GM12891 (cell line): Measurements from ENCODE around the gene GPR32.

Source experiments
- DNase-seq: peaks from one replicate; pipeline ENCODE4 v3.0.0; 2011; ENCODE audit warnings: low spot score; ENCODE audit not compliant: insufficient read length
- FAIRE-seq: peaks from 2 replicates; lab custom pipeline; 2011; peaks lifted over from hg19 to GRCh38; lab: Jason Lieb, UNC
- PAX5 ChIP-seq: IDR thresholded peaks from 2 replicates; pipeline ENCODE4 v1.6.1; 2011; ENCODE audit warnings: low read length, moderate library complexity, mild to moderate bottlenecking; ENCODE audit not compliant: insufficient read depth, severe bottlenecking
- POLR2A ChIP-seq: IDR thresholded peaks from 2 replicates; pipeline ENCODE4 v1.6.1; 2011; ENCODE audit warnings: low read depth, low read length, control low read depth
- POLR2AphosphoS5 ChIP-seq: IDR thresholded peaks from 2 replicates; pipeline ENCODE4 v1.6.1; 2011; ENCODE audit warnings: low read depth, low read length, control low read depth
- POU2F2 ChIP-seq: IDR thresholded peaks from 2 replicates; pipeline ENCODE4 v1.6.1; 2011; ENCODE audit warnings: low read depth, mild to moderate bottlenecking, control low read depth, low read length, moderate library complexity
- SPI1 ChIP-seq: IDR thresholded peaks from 2 replicates; pipeline ENCODE4 v1.6.1; 2011; ENCODE audit warnings: low read depth, low read length, control low read depth
- TAF1 ChIP-seq: IDR thresholded peaks from 2 replicates; pipeline ENCODE4 v1.6.1; 2011; ENCODE audit warnings: low read depth, low read length, control low read depth

The GPR32 gene

DNA sequence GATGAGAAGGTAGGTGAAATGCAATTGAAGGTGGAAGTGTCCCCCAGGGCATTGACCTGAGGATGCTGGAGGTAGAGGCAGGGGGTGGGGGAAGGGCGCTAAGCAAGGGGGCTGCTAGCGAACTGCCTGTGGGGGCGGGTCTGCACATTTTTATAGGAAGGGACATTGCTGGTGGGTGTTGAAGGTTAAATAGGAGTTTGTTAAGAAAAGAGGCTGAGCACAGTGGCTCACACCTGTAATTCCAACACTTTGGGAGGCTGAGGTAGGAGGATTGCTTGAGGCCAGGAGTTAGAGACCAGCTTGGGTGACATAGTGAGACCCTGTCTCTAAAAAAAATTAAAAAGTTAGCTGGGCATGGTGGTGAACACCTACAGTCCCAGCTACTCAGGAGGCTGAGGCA lies 14.4 kb downstream of the GPR32 start:
- FAIRE-seq: no peak
- no peak for TF ChIP-seq POLR2AphosphoS5
- no peak for TF ChIP-seq POU2F2
- TF ChIP-seq POLR2A: no peak
- TF ChIP-seq SPI1: no peak
- TF ChIP-seq PAX5: no peak
- no peak for TF ChIP-seq TAF1
- no peak for DNase-seq

DNA sequence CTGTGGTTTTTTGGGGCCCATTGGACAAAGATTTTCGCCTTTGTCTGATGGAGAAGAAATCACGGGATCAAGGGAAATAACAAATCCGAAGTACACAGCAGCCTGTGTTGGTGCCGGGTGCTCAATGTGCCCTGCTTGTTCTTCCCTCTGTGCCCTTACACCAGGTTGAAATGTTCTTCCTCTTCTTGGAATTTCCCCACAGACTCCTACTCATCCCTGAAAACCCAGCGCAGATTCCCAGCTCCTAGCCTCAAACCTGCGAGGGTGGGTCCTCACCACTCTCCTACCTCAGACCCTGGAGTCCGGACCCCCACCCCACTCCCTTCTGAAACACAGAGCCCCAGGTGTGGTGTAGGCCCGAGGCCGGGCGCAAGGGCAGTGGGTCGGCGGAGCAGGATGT lies 15.1 kb downstream of the GPR32 start:
- FAIRE-seq (no peak), DNase-seq (no peak)
- TF ChIP-seq TAF1 (no peak), PAX5 (no peak), SPI1 (no peak), POLR2AphosphoS5 (no peak), POU2F2 (no peak), POLR2A (no peak)

GRCh38 chr19:50790396-50790795 lies 20.1 kb downstream of the GPR32 start, which contains the start of gene ACP4:
TSS of gene ACP4 (plus strand) at chr19:50790415. CDS start at chr19:50790415, 0 bp downstream.
- TF ChIP-seq POU2F2 (no peak), SPI1 (no peak), POLR2A (no peak), TAF1 (no peak), PAX5 (no peak), POLR2AphosphoS5 (no peak)
- no peak for FAIRE-seq
- DNase-seq: no peak

DNA sequence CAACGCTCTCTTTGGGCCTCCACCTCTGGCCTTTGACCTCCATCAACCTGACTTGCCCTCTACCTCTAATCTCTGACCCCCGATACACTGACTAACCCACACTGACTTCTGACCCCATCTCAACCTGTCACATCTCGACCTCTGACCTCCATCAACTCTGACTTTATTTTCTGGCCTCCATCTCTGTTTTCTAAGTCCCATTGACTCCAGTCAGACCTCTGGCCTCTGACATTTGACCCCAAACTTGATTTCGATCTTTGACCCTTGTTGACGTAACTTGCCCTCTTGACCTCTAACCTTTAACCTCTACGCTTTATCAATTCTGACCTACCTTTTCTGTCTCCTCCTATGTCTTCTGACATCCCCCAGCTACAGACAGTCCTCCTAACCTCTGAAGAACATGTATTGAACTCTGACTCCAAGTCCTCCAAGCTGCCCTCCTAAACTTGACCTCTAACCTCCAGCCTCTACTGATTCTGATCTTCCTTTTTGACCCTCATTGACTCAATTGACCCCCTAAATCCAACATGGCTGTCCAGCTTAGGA lies 20.7 kb downstream of the GPR32 start:
- FAIRE-seq: no peak
- TF ChIP-seq POLR2A (peak; percentile 19), POLR2AphosphoS5 (peak; percentile 49), SPI1 (no peak)
- no peak for DNase-seq

DNA sequence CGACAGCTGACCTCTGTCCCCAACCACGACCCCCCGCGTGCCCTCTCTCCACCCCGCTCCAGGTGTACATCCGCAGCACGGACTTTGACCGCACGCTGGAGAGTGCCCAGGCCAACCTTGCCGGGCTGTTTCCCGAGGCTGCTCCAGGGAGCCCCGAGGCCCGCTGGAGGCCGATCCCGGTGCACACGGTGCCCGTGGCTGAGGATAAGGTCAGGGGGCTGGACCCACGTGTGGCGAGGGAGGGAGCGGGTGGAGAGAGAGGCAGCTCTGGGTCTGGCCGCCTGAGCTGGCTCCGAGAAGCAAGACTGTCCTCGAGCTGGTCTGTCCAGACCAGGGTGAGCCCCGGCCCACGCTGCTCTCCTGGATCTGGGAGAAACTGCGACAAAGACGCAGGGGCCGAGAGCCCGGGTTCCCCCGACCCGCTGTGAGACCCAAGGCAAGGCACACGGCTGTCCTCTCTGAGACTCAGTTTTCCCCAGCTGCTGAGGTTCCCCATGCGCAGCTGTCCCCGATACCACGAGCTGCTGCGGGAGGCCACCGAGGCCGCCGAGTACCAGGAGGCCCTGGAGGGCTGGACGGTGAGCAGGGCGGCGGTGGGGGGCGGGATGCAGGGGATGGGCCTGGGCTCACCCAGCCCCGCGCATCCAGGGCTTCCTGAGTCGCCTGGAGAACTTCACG lies 21.5 kb downstream of the GPR32 start:
- FAIRE-seq (no peak), DNase-seq (no peak)
- TF ChIP-seq SPI1 (no peak), POLR2AphosphoS5 (no peak), POLR2A (no peak), TAF1 (no peak), PAX5 (no peak), POU2F2 (no peak)

DNA sequence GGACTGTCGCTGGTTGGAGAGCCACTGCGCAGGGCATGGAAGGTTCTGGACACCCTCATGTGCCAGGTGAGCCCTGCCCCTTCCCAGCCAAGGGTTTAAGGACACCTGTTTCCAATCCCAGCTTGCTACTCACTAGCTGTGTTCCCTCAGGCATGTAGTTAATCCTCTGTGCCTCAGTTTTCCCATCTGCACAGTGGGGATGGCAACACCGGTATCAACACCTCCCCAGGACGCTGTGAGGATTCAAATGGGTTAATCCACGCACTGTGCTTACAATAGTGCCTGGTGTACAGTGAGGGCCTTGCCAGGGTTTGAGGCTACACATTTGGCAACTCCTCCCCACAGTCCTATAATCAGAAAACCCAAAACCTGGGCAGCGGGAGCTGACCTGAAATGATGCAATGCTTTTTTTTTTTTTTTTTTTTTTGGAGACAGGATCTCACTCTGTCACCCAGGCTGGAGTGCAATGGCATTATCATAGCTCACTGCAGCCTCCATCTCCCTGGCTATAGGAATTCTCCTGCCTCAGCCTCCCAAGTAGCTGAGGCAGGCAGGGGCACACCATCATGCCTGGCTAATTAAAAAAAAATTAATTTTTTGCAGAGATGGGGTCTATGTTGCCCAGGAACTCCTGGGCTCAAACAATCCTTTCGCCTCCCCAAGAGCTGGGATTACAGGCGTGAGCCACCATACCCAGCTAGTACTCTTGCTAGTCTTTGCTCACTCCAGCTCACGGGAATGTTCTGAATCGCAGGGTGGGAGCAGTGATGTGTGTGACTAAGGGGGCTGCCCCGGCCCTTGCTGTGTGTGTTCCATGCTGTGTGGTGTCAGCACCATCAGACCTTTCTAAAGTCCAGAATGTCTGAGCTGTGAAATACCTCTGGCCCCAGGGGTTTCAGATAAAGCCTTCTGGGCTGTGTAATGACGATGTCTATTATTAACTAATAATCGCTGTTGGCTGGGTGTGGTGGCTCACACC lies 22.3 kb downstream of the GPR32 start:
- TF ChIP-seq PAX5: no peak
- TF ChIP-seq POU2F2: peak; percentile 64; the same call in 1 of the 2 replicates
- peak; percentile 66 for TF ChIP-seq POLR2A
- TF ChIP-seq POLR2AphosphoS5: peak; percentile 64; the same call in 1 of the 2 replicates
- DNase-seq (no peak), FAIRE-seq (no peak)

- FAIRE-seq (no peak), DNase-seq (no peak)
- TF ChIP-seq POLR2AphosphoS5 (0 out of 2 replicates have a peak, but pooled peaks have one; percentile 15), POLR2A (no peak; the same call in 1 of the 2 replicates)
These were observed 23.3 kb downstream of the GPR32 start for GRCh38 chr19:50793558-50794065.

DNA sequence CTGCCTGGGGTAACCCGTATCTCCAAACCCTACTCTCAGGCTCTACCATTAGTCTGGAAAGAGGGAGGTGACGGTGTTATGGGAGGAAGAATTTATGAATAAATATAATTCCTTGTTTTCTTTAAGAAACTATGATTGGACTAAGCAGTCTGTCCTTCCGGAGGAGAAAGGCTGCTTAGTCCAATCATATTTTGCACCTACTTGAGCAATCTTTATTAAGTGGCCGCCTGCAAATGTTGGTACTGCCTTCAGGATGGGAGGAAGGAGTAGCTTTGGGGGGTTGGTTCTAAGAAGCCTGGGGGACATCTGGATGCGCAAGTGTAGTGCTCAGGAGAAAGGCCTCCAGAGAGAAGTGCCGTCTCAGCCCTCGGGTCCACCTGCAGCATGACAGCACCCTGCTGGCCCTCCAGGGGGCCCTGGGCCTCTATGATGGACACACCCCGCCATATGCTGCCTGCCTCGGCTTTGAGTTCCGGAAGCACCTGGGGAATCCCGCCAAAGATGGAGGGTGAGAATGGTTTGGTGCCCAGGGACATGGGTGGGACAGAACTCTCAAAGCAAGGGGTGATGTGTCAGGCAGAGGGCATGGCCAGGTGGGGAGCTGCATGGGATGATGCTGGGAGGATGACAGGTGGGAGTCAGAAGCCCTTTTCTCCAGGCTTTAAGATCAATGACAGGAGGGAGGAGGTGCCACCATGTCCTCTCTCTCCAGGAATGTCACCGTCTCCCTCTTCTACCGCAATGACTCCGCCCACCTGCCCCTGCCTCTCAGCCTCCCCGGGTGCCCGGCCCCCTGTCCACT lies 24.0 kb downstream of the GPR32 start:
- FAIRE-seq: peak; percentile 57
- no peak for TF ChIP-seq TAF1
- TF ChIP-seq PAX5: no peak
- peak; percentile 91 for TF ChIP-seq POLR2A
- no peak for TF ChIP-seq SPI1
- peak; percentile 89 for TF ChIP-seq POU2F2
- TF ChIP-seq POLR2AphosphoS5: peak; percentile 86
- peak; percentile 69 for DNase-seq
